ENCODE measurements around the gene MROH2A. TPM values are rescaled to one million over a fixed set of nuclear protein-coding genes. Genes with fewer than 3 reads are reported as not detected.

Gene MROH2A
- total and polyA plus RNA-seq, 9 of the 15 experiments (the other 6 are each of a cell fraction or from before 2014, with no cell fraction given): 0.03 TPM; not detected in 8

DNA sequence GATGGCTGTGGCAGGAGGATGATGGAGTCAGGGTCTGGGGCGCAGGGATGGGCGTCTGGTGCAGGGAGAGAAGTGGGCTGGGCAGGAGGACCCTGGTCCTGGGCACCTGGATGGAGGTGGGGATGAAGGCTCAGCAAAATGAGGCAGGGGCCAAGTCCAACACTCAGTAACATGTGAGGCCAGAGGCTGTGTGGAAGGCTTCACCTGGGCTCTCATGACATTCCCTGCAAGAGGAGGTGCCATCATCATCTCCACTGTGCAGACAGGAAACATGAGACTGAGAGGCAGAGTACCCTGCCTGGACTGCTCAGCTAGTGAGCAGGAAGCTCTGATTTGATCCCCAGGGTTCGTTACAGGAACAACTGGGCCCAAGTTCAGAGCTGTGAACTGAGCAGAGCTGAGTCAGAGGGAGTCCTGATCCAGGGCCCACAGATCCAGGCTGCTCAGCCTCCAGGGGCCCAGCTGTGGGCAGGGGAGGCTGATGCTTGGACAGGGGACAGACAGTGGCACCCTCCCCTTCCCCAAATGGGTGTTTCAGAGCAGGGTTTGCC, 39.3 kb downstream of the MROH2A start:
- no peak overlapping the region for H3K4me3 ChIP-seq
- WGBS (ENCODE audit: insufficient coverage, low coverage, missing lambda C conversion rate): 10% methylated on average over 3 of the region's 3 CpGs
- no peaks in the 10 kb centered on the region for H3K9me3 ChIP-seq (replicated peaks; ENCODE audit: control insufficient read depth, insufficient read depth, low read depth, low read length)
- no peak overlapping the region for H2AFZ ChIP-seq (ENCODE audit: low read depth, low read length)
- H3K9ac ChIP-seq (ENCODE audit: insufficient read depth in 1 of 2, low read depth in 2 of 2, low read length in 2 of 2): no peak overlapping the region
- H4K20me1 ChIP-seq (replicated peaks; ENCODE audit: control insufficient read depth, insufficient read depth, low read length): no peaks in the 10 kb centered on the region; the same call in 1 of the 2 replicates
- CTCF ChIA-PET (ENCODE audit: low intra/inter-chr PET ratio): no interaction called here
- no peak for DNase-seq (ENCODE audit: extremely low read depth in 1 of 4, low spot score in 3 of 4)
- H3K4me1 ChIP-seq (replicated peaks in 1 of 2; ENCODE audit: control insufficient read depth in 2 of 2, insufficient read depth in 2 of 2, low read length in 2 of 2): no peaks in the 10 kb centered on the region; a peak in 1 of 5 replicates
- H3K79me2 ChIP-seq (ENCODE audit: control insufficient read depth, insufficient read depth, low read length): no peaks in the 10 kb centered on the region
- in situ Hi-C loops (cut with MboI): no loop called here
- no peaks in the 10 kb centered on the region for H3K36me3 ChIP-seq (ENCODE audit: control insufficient read depth, insufficient read depth, low read length)
- intact Hi-C loops (cut with micrococcal nuclease): no loop called here
- no peaks in the 10 kb centered on the region for H3K9me1 ChIP-seq (ENCODE audit: control insufficient read depth, insufficient read depth, low read length)
- POLR2A ChIA-PET: interaction anchor here (0.6 kb wide), 1 partner anchor 20 kb away, joined by 3 read pairs; no protein-coding TSS in a partner anchor
- TF ChIP-seq, protein P1, sequence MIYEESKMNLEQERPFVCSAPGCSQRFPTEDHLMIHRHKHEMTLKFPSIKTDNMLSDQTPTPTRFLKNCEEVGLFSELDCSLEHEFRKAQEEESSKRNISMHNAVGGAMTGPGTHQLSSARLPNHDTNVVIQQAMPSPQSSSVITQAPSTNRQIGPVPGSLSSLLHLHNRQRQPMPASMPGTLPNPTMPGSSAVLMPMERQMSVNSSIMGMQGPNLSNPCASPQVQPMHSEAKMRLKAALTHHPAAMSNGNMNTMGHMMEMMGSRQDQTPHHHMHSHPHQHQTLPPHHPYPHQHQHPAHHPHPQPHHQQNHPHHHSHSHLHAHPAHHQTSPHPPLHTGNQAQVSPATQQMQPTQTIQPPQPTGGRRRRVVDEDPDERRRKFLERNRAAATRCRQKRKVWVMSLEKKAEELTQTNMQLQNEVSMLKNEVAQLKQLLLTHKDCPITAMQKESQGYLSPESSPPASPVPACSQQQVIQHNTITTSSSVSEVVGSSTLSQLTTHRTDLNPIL (CRISPR knock-in tag; IDR thresholded peaks at IDR 0.05): no peak
- TF ChIP-seq, protein P2, sequence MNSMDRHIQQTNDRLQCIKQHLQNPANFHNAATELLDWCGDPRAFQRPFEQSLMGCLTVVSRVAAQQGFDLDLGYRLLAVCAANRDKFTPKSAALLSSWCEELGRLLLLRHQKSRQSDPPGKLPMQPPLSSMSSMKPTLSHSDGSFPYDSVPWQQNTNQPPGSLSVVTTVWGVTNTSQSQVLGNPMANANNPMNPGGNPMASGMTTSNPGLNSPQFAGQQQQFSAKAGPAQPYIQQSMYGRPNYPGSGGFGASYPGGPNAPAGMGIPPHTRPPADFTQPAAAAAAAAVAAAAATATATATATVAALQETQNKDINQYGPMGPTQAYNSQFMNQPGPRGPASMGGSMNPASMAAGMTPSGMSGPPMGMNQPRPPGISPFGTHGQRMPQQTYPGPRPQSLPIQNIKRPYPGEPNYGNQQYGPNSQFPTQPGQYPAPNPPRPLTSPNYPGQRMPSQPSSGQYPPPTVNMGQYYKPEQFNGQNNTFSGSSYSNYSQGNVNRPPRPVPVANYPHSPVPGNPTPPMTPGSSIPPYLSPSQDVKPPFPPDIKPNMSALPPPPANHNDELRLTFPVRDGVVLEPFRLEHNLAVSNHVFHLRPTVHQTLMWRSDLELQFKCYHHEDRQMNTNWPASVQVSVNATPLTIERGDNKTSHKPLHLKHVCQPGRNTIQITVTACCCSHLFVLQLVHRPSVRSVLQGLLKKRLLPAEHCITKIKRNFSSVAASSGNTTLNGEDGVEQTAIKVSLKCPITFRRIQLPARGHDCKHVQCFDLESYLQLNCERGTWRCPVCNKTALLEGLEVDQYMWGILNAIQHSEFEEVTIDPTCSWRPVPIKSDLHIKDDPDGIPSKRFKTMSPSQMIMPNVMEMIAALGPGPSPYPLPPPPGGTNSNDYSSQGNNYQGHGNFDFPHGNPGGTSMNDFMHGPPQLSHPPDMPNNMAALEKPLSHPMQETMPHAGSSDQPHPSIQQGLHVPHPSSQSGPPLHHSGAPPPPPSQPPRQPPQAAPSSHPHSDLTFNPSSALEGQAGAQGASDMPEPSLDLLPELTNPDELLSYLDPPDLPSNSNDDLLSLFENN (IDR thresholded peaks at IDR 0.05; ENCODE audit: low read depth in 2 of 2, low read length in 2 of 2): no peak
- TF ChIP-seq CREB1 (IDR thresholded peaks at IDR 0.05) (no peak), CREB1 (CRISPR knock-in tag; IDR thresholded peaks at IDR 0.05) (no peak), MYNN (IDR thresholded peaks at IDR 0.05) (no peak), MYNN (CRISPR knock-in tag; IDR thresholded peaks at IDR 0.05) (no peak), ZNF232 (CRISPR knock-in tag; IDR thresholded peaks at IDR 0.05) (no peak), HLTF (IDR thresholded peaks at IDR 0.05) (no peak), CHD4 (IDR thresholded peaks at IDR 0.05; ENCODE audit: insufficient read depth, insufficient replicate concordance, low read depth, low read length, poor library complexity, severe bottlenecking) (no peak), ZNF12 (CRISPR knock-in tag; IDR thresholded peaks at IDR 0.05) (no peak), ZNF124 (CRISPR knock-in tag; IDR thresholded peaks at IDR 0.05) (no peak), ZNF551 (CRISPR knock-in tag; IDR thresholded peaks at IDR 0.05) (no peak), E2F3 (CRISPR knock-in tag; IDR thresholded peaks at IDR 0.05) (no peak), ZNF668 (CRISPR knock-in tag; IDR thresholded peaks at IDR 0.05) (no peak), ZNF316 (IDR thresholded peaks at IDR 0.05) (no peak), GTF2E2 (tag; IDR thresholded peaks at IDR 0.05) (no peak), SAFB2 (IDR thresholded peaks at IDR 0.05; ENCODE audit: borderline replicate concordance, low read depth, low read length, severe bottlenecking) (no peak), ZZZ3 (IDR thresholded peaks at IDR 0.05) (no peak), RBM22 (IDR thresholded peaks at IDR 0.05; ENCODE audit: low read depth, low read length, poor library complexity, severe bottlenecking) (no peak)
- H3K27ac ChIP-seq (ENCODE audit: extremely low read depth, low read depth, low read length): no peak overlapping the region
- no TSS peak for BruUV-seq (replicated peaks)
- peaks cover 0 to 51% of the 10 kb centered on the region in 2 experiments; a peak in 4 of 5 replicates for H3K27me3 ChIP-seq (ENCODE audit: control insufficient read depth in 2 of 2, insufficient read depth in 2 of 2, low read length in 2 of 2)
- H3K4me2 ChIP-seq (ENCODE audit: insufficient read depth, low read length): no peak overlapping the region
- no peak for FAIRE-seq
- no peak for ATAC-seq
